GM19467 (cell line): ENCODE data around the gene DYSF.
"Not testable (repeated sequence)": the region's sequence is repeated elsewhere in the genome, so short reads cannot be mapped to it uniquely, and the experiment has no call there.

Experiments
- ATAC-seq: cut with Tn5 transposase; IDR thresholded peaks from one replicate; pipeline ENCODE4 v1.9.1; 2021; ENCODE audit warnings: mild to moderate bottlenecking, moderate library complexity; ENCODE audit not compliant: unreplicated experiment

Gene DYSF

GRCh38 chr2:71633086-71633485 lies 179.7 kb downstream of the DYSF start:
- ATAC-seq, result no peak

- ATAC-seq, result no peak
Observed at GRCh38 chr2:71634567-71634966, 181.2 kb downstream of the DYSF start.

- no peak for ATAC-seq
Observed at GRCh38 chr2:71635798-71636197, 182.4 kb downstream of the DYSF start.

GRCh38 chr2:71637168-71637567 lies 183.8 kb downstream of the DYSF start:
- no peak for ATAC-seq

GRCh38 chr2:71637736-71638135 lies 184.4 kb downstream of the DYSF start:
- ATAC-seq, result no peak

- no peak for ATAC-seq
Observed at GRCh38 chr2:71639735-71640134, 186.4 kb downstream of the DYSF start.

- no peak for ATAC-seq
Observed at GRCh38 chr2:71640489-71640888, 187.1 kb downstream of the DYSF start.

- ATAC-seq, result no peak
Observed at GRCh38 chr2:71643674-71644357, 190.5 kb downstream of the DYSF start.

GRCh38 chr2:71646028-71646427 lies 192.7 kb downstream of the DYSF start:
- no peak for ATAC-seq

GRCh38 chr2:71647356-71647755 lies 194.0 kb downstream of the DYSF start:
- ATAC-seq, result no peak

GRCh38 chr2:71655498-71655897 lies 202.1 kb downstream of the DYSF start:
- ATAC-seq, result no peak

- ATAC-seq, result not testable (repeated sequence)
Observed at GRCh38 chr2:71658256-71658655, 204.9 kb downstream of the DYSF start.

- ATAC-seq, result no peak
Observed at GRCh38 chr2:71658771-71659170, 205.4 kb downstream of the DYSF start.

GRCh38 chr2:71659868-71660518 lies 206.6 kb downstream of the DYSF start:
- no peak for ATAC-seq

GRCh38 chr2:71661782-71662181 lies 208.4 kb downstream of the DYSF start:
- no peak for ATAC-seq

- no peak for ATAC-seq
Observed at GRCh38 chr2:71662665-71663394, 209.5 kb downstream of the DYSF start.

- ATAC-seq, result no peak
Observed at GRCh38 chr2:71664161-71664560, 210.8 kb downstream of the DYSF start.

- no peak for ATAC-seq
Observed at GRCh38 chr2:71665168-71666093, 212.1 kb downstream of the DYSF start.

- ATAC-seq, result no peak
Observed at GRCh38 chr2:71666094-71666474, 212.7 kb downstream of the DYSF start.

- no peak for ATAC-seq
Observed at GRCh38 chr2:71667256-71668182, 214.2 kb downstream of the DYSF start.
